Activated CD4-positive, CD25-positive, alpha-beta regulatory T cell (primary cell): Measurements from ENCODE around the gene ZHX3.

Experiments used
- DNase-seq, 4 experiments: peaks; one replicate each; lab custom pipeline; 2025; lab: John Stamatoyannopoulos, UW

The ZHX3 gene

GRCh38 chr20:41150664-41151063 is 166.9 kb downstream of the ZHX3 start:
- no peak for DNase-seq

GRCh38 chr20:41148942-41149341 is 168.6 kb downstream of the ZHX3 start:
- DNase-seq: no peak

- DNase-seq: no peak
These were observed 169.8 kb downstream of the ZHX3 start for GRCh38 chr20:41147767-41148191.

- no peak for DNase-seq
These were observed 171.5 kb downstream of the ZHX3 start for GRCh38 chr20:41145821-41146620.

- DNase-seq: no peak
These were observed 172.2 kb downstream of the ZHX3 start for GRCh38 chr20:41145317-41145716.

- DNase-seq: no peak
These were observed 174.2 kb downstream of the ZHX3 start for GRCh38 chr20:41143354-41143753.

- DNase-seq: no peak
These were observed 174.6 kb downstream of the ZHX3 start for GRCh38 chr20:41142919-41143318.

- DNase-seq: no peak
These were observed 175.3 kb downstream of the ZHX3 start for GRCh38 chr20:41142245-41142644.

GRCh38 chr20:41141153-41141815 is 176.2 kb downstream of the ZHX3 start:
- DNase-seq: no peak

GRCh38 chr20:41140226-41141133 is 177.1 kb downstream of the ZHX3 start:
- DNase-seq: no peak

GRCh38 chr20:41139227-41140093 is 178.1 kb downstream of the ZHX3 start:
- DNase-seq: no peak

- DNase-seq: no peak
These were observed 178.9 kb downstream of the ZHX3 start for GRCh38 chr20:41138475-41139226.

GRCh38 chr20:41137614-41138474 is 179.7 kb downstream of the ZHX3 start:
- peak; percentile 23 to 65 (median 48) for DNase-seq

GRCh38 chr20:41136680-41137613 is 180.6 kb downstream of the ZHX3 start, which contains the start of gene PLCG1:
TSS of gene PLCG1 (plus strand) at chr20:41137543. CDS start at chr20:41137642, 99 bp downstream.
- DNase-seq: peak; percentile 78 to 81 (median 79)

GRCh38 chr20:41135888-41136679 is 181.4 kb downstream of the ZHX3 start:
- DNase-seq: no peak

GRCh38 chr20:41135187-41135887 is 182.2 kb downstream of the ZHX3 start:
- peak; percentile 20 to 33 (median 32) for DNase-seq
